Uterus (tissue), 2 donors: ENCODE data around the gene RIMS4.

Experiments
- CTCF ChIP-seq, 4 experiments: fragments of 200-600 bp in 2 of 4; fragments of 450-650 bp in 2 of 4; sonication (generic) in 2 of 4; IDR thresholded peaks; one replicate each; pipeline ENCODE4 v1.5.1; 2016 to 2019; ENCODE audit warnings: antibody characterized with exemption in 4 of 4, mild to moderate bottlenecking in 2 of 4, moderate library complexity in 1 of 4
- POLR2A ChIP-seq, 2 donors: fragments of 450-650 bp; IDR thresholded peaks; one replicate each; pipeline ENCODE4 v1.6.1; 2016; ENCODE audit warnings: antibody characterized with exemption in 2 of 2, mild to moderate bottlenecking in 1 of 2, moderate library complexity in 1 of 2

GRCh38 chr20:44800391-44801046 is 9.8 kb downstream of the RIMS4 start:
- TF ChIP-seq POLR2A (IDR thresholded peaks at IDR 0.05) (no peak), CTCF (IDR thresholded peaks at IDR 0.05) (no peak)
